K562 (cell line): Measurements from ENCODE around the gene ASIC3. TPM values are rescaled to one million over a fixed set of nuclear protein-coding genes. Genes with fewer than 3 reads are reported as not detected.
A peak's percentile ranks its signal among the peaks of the same experiment; 100 is the strongest.

Experiments used
- CBFB ChIP-seq: sonication (generic); formaldehyde crosslinking; IDR thresholded peaks from 2 replicates; pipeline ENCODE4 v1.4.0; 2020; ENCODE audit warnings: mild to moderate bottlenecking, missing genetic modification reagents
- CREB1 ChIP-seq, 2 experiments: sonication (generic) in 1 of 2; formaldehyde crosslinking in 1 of 2; IDR thresholded peaks; 2 replicates each; pipeline versions ENCODE4 v1.6.1 to v1.8.0; 2012 to 2022; ENCODE audit warnings: inconsistent platforms in 1 of 2, mild to moderate bottlenecking in 1 of 2, missing genetic modification reagents in 1 of 2, moderate library complexity in 1 of 2
- DMBX1 ChIP-seq: fragments of 250-450 bp; sonication (Bioruptor Pico); IDR thresholded peaks from 2 replicates; pipeline ENCODE4 v1.8.0; 2022; ENCODE audit warnings: inconsistent platforms, mild to moderate bottlenecking, moderate library complexity, borderline replicate concordance
- ESRRB ChIP-seq: fragments of 250-450 bp; sonication (Bioruptor Pico); IDR thresholded peaks from 2 replicates; pipeline ENCODE4 v1.5.0; 2020; ENCODE audit warnings: mild to moderate bottlenecking, moderate library complexity, borderline replicate concordance
- FOXA1 ChIP-seq: fragments of 450-650 bp; IDR thresholded peaks from 2 replicates; pipeline ENCODE4 v1.6.1; 2016; ENCODE audit warnings: mild to moderate bottlenecking, borderline replicate concordance
- GATAD2B ChIP-seq: fragments of 450-650 bp; IDR thresholded peaks from 2 replicates; pipeline ENCODE4 v1.6.1; 2017; ENCODE audit warnings: mild to moderate bottlenecking, borderline replicate concordance
- HDAC6 ChIP-seq: IDR thresholded peaks from 2 replicates; pipeline ENCODE4 v1.6.1; 2012; ENCODE audit warnings: low read depth, mild to moderate bottlenecking, control low read depth, inconsistent platforms, low read length, moderate library complexity
- HDAC8 ChIP-seq: fragments of 450-650 bp; IDR thresholded peaks from 2 replicates; pipeline ENCODE4 v1.6.1; 2016; ENCODE audit warnings: mild to moderate bottlenecking, missing genetic modification characterization, moderate library complexity, missing compliant biosample characterization
- NBN ChIP-seq: fragments of 450-650 bp; IDR thresholded peaks from 2 replicates; pipeline ENCODE4 v1.6.1; 2016; ENCODE audit warnings: low read depth, mild to moderate bottlenecking
- NONO ChIP-seq, 2 experiments: fragments of 200-400 bp in 1 of 2; fragments of 450-650 bp in 1 of 2; formaldehyde crosslinking in 1 of 2; IDR thresholded peaks; 2 replicates each; pipeline ENCODE4 v1.6.1; 2017; ENCODE audit warnings: low read depth in 2 of 2, mild to moderate bottlenecking in 2 of 2, moderate library complexity in 2 of 2, low read length in 1 of 2
- PHB ChIP-seq: fragments of 250-450 bp; sonication (Bioruptor Pico); IDR thresholded peaks from 2 replicates; pipeline ENCODE4 v1.5.0; 2021
- POLR3G ChIP-seq: IDR thresholded peaks from 2 replicates; pipeline ENCODE4 v1.6.1; 2011; ENCODE audit not compliant: insufficient read length, insufficient replicate concordance; ENCODE audit errors: extremely low read depth
- RBM15 ChIP-seq: fragments of 200-400 bp; formaldehyde crosslinking; IDR thresholded peaks from 2 replicates; pipeline ENCODE4 v1.6.1; 2018; ENCODE audit warnings: mild to moderate bottlenecking, low read length, moderate library complexity; ENCODE audit not compliant: insufficient read depth
- TAL1 ChIP-seq: fragments of 450-650 bp; IDR thresholded peaks from 2 replicates; pipeline ENCODE4 v1.6.1; 2016; ENCODE audit warnings: mild to moderate bottlenecking
- TOE1 ChIP-seq, 2 experiments: fragments of 450-650 bp in 1 of 2; sonication (generic) in 1 of 2; formaldehyde crosslinking in 1 of 2; IDR thresholded peaks; 2 replicates each; pipeline versions ENCODE4 v1.7.1 to v1.8.0; 2016 to 2022; ENCODE audit warnings: borderline replicate concordance in 2 of 2, mild to moderate bottlenecking in 2 of 2, antibody characterized with exemption in 1 of 2, inconsistent platforms in 1 of 2, low read depth in 1 of 2, missing genetic modification reagents in 1 of 2, moderate library complexity in 1 of 2
- ZBED1 ChIP-seq: IDR thresholded peaks from 2 replicates; pipeline ENCODE4 v1.6.1; 2014
- ZNF140 ChIP-seq: fragments of 250-450 bp; sonication (Bioruptor Pico); IDR thresholded peaks from 2 replicates; pipeline ENCODE4 v1.8.0; 2021; ENCODE audit warnings: moderate library complexity, mild to moderate bottlenecking, inconsistent platforms
- ZNF263 ChIP-seq: sonication (generic); formaldehyde crosslinking; IDR thresholded peaks from 2 replicates; pipeline ENCODE4 v1.8.0; 2022; ENCODE audit warnings: mild to moderate bottlenecking, missing genetic modification reagents, borderline replicate concordance
- ZNF282 ChIP-seq: sonication (generic); formaldehyde crosslinking; IDR thresholded peaks from 2 replicates; pipeline ENCODE4 v1.8.1; 2023; ENCODE audit warnings: missing genetic modification reagents
- polyA plus RNA-seq, 8 experiments: library from polyadenylated mRNA; depleted of rRNA in 4 of 8; stranded (reverse) in 5 of 8; unstranded in 3 of 8; fragments of >200 nt; fragmentation: Nextera tagmentation in 2 of 8; fragmentation: Illumina TruSeq in 1 of 8; extraction: Ambion mirVana in 2 of 8; extraction: Trizol in 1 of 8; gene quantifications; 2 replicates each; pipeline versions ENCODE4 v1.2.1 to v1.2.3, GENCODE V29; 2011 to 2014; ENCODE audit warnings: inconsistent platforms in 1 of 8, missing spikeins in 1 of 8
- total RNA-seq, 7 experiments: library from RNA; depleted of rRNA in 6 of 7; stranded (reverse); fragments of >200 nt in 6 of 7; fragmentation: Illumina TruSeq in 2 of 7; extraction: Trizol in 2 of 7; gene quantifications; 2 replicates each; pipeline versions ENCODE4 v1.2.1 to v1.2.3, GENCODE V29; 2011 to 2021; ENCODE audit warnings: low replicate concordance in 1 of 7
- TF ChIP-seq, protein P1 (sequence below), 3 experiments: IDR thresholded peaks in 2 of 3; conservative IDR thresholded peaks in 1 of 3; 2 replicates each; pipeline ENCODE4 v1.5.1; 2011 to 2012; ENCODE audit warnings: low read length in 3 of 3, mild to moderate bottlenecking in 3 of 3, control low read depth in 2 of 3, improper control_type of control experiment in 1 of 3, inconsistent platforms in 1 of 3, low read depth in 1 of 3, mixed read lengths in 1 of 3, moderate library complexity in 1 of 3; ENCODE audit not compliant: insufficient read depth in 2 of 3
- TF ChIP-seq, protein P2 (sequence below): sonication (generic); formaldehyde crosslinking; IDR thresholded peaks from 2 replicates; pipeline ENCODE4 v1.8.0; 2022; ENCODE audit warnings: missing genetic modification reagents, mild to moderate bottlenecking, moderate library complexity, borderline replicate concordance
- TF ChIP-seq, protein P3 (sequence below): fragments of 250-450 bp; sonication (Bioruptor Pico); IDR thresholded peaks from 2 replicates; pipeline ENCODE4 v1.8.0; 2022; ENCODE audit warnings: moderate library complexity, mild to moderate bottlenecking, inconsistent platforms

Gene ASIC3
- total and polyA plus RNA-seq, 9 of the 15 experiments (the other 6 are each of a cell fraction or from before 2014, with no cell fraction given), result 0.11 to 5.0 (median 0.87) TPM

DNA sequence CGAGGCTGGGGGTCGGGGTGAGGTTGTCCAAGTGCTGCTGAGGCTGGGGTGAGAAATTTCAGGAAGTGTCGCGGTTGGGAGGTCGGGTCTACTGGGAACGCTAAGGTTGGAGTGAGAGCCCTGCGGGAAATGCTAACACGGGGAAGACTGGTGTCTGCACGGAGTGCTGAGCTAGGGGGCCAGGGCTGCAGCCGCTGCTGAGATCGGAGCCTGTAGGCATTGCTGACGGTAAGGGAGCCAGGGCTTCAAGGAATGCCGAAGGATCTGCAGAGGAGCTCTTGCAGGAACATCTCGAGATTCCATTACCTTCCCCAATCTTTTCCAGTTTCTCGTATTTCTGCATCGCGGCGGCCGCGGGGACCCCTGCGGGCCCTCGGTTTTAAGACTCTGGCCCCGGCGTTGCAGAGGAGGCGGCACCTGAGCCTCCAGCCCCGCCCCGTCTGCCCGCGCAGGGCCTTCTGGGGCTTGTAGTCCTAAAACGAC, 9.2 kb downstream of the ASIC3 start, which contains the start of gene CDK5 (continued):
- TF ChIP-seq, protein P1, sequence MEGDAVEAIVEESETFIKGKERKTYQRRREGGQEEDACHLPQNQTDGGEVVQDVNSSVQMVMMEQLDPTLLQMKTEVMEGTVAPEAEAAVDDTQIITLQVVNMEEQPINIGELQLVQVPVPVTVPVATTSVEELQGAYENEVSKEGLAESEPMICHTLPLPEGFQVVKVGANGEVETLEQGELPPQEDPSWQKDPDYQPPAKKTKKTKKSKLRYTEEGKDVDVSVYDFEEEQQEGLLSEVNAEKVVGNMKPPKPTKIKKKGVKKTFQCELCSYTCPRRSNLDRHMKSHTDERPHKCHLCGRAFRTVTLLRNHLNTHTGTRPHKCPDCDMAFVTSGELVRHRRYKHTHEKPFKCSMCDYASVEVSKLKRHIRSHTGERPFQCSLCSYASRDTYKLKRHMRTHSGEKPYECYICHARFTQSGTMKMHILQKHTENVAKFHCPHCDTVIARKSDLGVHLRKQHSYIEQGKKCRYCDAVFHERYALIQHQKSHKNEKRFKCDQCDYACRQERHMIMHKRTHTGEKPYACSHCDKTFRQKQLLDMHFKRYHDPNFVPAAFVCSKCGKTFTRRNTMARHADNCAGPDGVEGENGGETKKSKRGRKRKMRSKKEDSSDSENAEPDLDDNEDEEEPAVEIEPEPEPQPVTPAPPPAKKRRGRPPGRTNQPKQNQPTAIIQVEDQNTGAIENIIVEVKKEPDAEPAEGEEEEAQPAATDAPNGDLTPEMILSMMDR (IDR thresholded peaks at IDR 0.05 in 2 of 3, conservative IDR thresholded peaks at IDR 0.05 in 1 of 3; ENCODE audit: insufficient read depth in 2 of 3, low read depth in 1 of 3, low read length in 3 of 3), result no peak
- TF ChIP-seq ZNF140 (no peak), ESRRB (CRISPR knock-in tag) (no peak), CREB1 (IDR thresholded peaks at IDR 0.05) (no peak), CREB1 (CRISPR knock-in tag; IDR thresholded peaks at IDR 0.05) (no peak), GATAD2B (no peak), TOE1 (IDR thresholded peaks at IDR 0.05; ENCODE audit: borderline replicate concordance) (no peak), TOE1 (CRISPR knock-in tag; IDR thresholded peaks at IDR 0.05; ENCODE audit: borderline replicate concordance, low read depth) (no peak), ZNF263 (CRISPR knock-in tag) (no peak), TAL1 (no peak), HDAC8 (tag) (peak; percentile 47; the same call in 1 of the 2 replicates), RBM15 (no peak), FOXA1 (no peak), POLR3G (no peak), NONO (IDR thresholded peaks at IDR 0.05; ENCODE audit: low read depth in 2 of 2, low read length in 1 of 2) (no peak), NBN (no peak), DMBX1 (CRISPR knock-in tag) (no peak), ZNF282 (no peak), ZBED1 (no peak; the same call in 1 of the 2 replicates), PHB (CRISPR knock-in tag) (peak; percentile 57; the same call in 1 of the 2 replicates), HDAC6 (no peak), CBFB (CRISPR knock-in tag) (no peak)
- TF ChIP-seq, protein P2, sequence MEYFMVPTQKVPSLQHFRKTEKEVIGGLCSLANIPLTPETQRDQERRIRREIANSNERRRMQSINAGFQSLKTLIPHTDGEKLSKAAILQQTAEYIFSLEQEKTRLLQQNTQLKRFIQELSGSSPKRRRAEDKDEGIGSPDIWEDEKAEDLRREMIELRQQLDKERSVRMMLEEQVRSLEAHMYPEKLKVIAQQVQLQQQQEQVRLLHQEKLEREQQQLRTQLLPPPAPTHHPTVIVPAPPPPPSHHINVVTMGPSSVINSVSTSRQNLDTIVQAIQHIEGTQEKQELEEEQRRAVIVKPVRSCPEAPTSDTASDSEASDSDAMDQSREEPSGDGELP (CRISPR knock-in tag), result no peak
- TF ChIP-seq, protein P3, sequence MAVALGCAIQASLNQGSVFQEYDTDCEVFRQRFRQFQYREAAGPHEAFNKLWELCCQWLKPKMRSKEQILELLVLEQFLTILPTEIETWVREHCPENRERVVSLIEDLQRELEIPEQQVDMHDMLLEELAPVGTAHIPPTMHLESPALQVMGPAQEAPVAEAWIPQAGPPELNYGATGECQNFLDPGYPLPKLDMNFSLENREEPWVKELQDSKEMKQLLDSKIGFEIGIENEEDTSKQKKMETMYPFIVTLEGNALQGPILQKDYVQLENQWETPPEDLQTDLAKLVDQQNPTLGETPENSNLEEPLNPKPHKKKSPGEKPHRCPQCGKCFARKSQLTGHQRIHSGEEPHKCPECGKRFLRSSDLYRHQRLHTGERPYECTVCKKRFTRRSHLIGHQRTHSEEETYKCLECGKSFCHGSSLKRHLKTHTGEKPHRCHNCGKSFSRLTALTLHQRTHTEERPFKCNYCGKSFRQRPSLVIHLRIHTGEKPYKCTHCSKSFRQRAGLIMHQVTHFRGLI (CRISPR knock-in tag), result peak; percentile 41; the same call in 1 of the 2 replicates
